HEK293 (cell line): ENCODE results near the gene BRMS1.

ENCODE experiments used
- GFI1B ChIP-seq: fragments of 450-650 bp; formaldehyde crosslinking; IDR thresholded peaks from 2 replicates; pipeline ENCODE4 v1.5.1; 2016; ENCODE audit warnings: missing biosample characterization, missing genetic modification characterization
- GLI2 ChIP-seq: fragments of 450-650 bp; formaldehyde crosslinking; IDR thresholded peaks from 2 replicates; pipeline ENCODE4; 2017; ENCODE audit warnings: missing biosample characterization, missing genetic modification characterization, low read depth, borderline replicate concordance
- KLF1 ChIP-seq: fragments of 450-650 bp; formaldehyde crosslinking; IDR thresholded peaks from 2 replicates; pipeline ENCODE4 v1.5.1; 2016; ENCODE audit warnings: missing biosample characterization, missing genetic modification characterization
- SP7 ChIP-seq: fragments of 450-650 bp; formaldehyde crosslinking; IDR thresholded peaks from 2 replicates; pipeline ENCODE4 v1.5.1; 2016; ENCODE audit warnings: missing biosample characterization, missing genetic modification characterization
- TRIM28 ChIP-seq: IDR thresholded peaks from 2 replicates; pipeline ENCODE4 v1.6.1; 2011; ENCODE audit warnings: low read length, control low read depth, borderline replicate concordance
- ZBTB8A ChIP-seq: fragments of 450-650 bp; formaldehyde crosslinking; IDR thresholded peaks from 2 replicates; pipeline ENCODE4 v1.5.1; 2016; ENCODE audit warnings: missing biosample characterization, missing genetic modification characterization
- ZFHX2 ChIP-seq: fragments of 450-650 bp; formaldehyde crosslinking; conservative IDR thresholded peaks from 2 replicates; pipeline ENCODE4 v1.5.1; 2016; ENCODE audit warnings: missing biosample characterization, missing genetic modification characterization
- ZFP41 ChIP-seq: fragments of 450-650 bp; formaldehyde crosslinking; IDR thresholded peaks from 2 replicates; pipeline ENCODE4 v1.5.1; 2016; ENCODE audit warnings: missing biosample characterization, missing genetic modification characterization, borderline replicate concordance
- ZIC2 ChIP-seq: fragments of 450-650 bp; formaldehyde crosslinking; IDR thresholded peaks from 2 replicates; pipeline ENCODE4 v1.5.1; 2016; ENCODE audit warnings: missing biosample characterization, missing genetic modification characterization
- ZNF10 ChIP-seq: fragments of 450-650 bp; formaldehyde crosslinking; IDR thresholded peaks from 2 replicates; pipeline ENCODE4 v1.5.1; 2017; ENCODE audit warnings: missing biosample characterization, missing genetic modification characterization
- ZNF140 ChIP-seq: fragments of 450-650 bp; formaldehyde crosslinking; IDR thresholded peaks from 2 replicates; pipeline ENCODE4 v1.5.1; 2016; ENCODE audit warnings: missing biosample characterization, missing genetic modification characterization
- ZNF146 ChIP-seq: fragments of 450-650 bp; formaldehyde crosslinking; IDR thresholded peaks from 2 replicates; pipeline ENCODE4 v1.5.1; 2016; ENCODE audit warnings: missing biosample characterization, missing genetic modification characterization
- ZNF19 ChIP-seq: fragments of 450-650 bp; formaldehyde crosslinking; IDR thresholded peaks from 2 replicates; pipeline ENCODE4; 2016; ENCODE audit warnings: missing biosample characterization, missing genetic modification characterization, low read depth
- ZNF202 ChIP-seq: fragments of 450-650 bp; formaldehyde crosslinking; IDR thresholded peaks from 2 replicates; pipeline ENCODE4 v1.5.1; 2016; ENCODE audit warnings: missing biosample characterization, missing genetic modification characterization, borderline replicate concordance
- ZNF266 ChIP-seq: fragments of 450-650 bp; formaldehyde crosslinking; IDR thresholded peaks from 2 replicates; pipeline ENCODE4 v1.5.1; 2016; ENCODE audit warnings: missing biosample characterization, missing genetic modification characterization, low read depth
- ZNF302 ChIP-seq: fragments of 450-650 bp; formaldehyde crosslinking; IDR thresholded peaks from 2 replicates; pipeline ENCODE4 v1.5.1; 2016; ENCODE audit warnings: missing biosample characterization, missing genetic modification characterization, low read depth
- ZNF335 ChIP-seq: fragments of 450-650 bp; formaldehyde crosslinking; conservative IDR thresholded peaks from 2 replicates; pipeline ENCODE4 v1.5.1; 2016; ENCODE audit warnings: missing biosample characterization, missing genetic modification characterization
- ZNF426 ChIP-seq: fragments of 450-650 bp; formaldehyde crosslinking; IDR thresholded peaks from 2 replicates; pipeline ENCODE4 v1.5.1; 2017; ENCODE audit warnings: missing biosample characterization, missing genetic modification characterization, mild to moderate bottlenecking, inconsistent platforms, moderate library complexity
- ZNF501 ChIP-seq: fragments of 450-650 bp; formaldehyde crosslinking; IDR thresholded peaks from 2 replicates; pipeline ENCODE4 v1.5.1; 2016; ENCODE audit warnings: missing biosample characterization, missing genetic modification characterization
- ZNF544 ChIP-seq: fragments of 450-650 bp; formaldehyde crosslinking; IDR thresholded peaks from 2 replicates; pipeline ENCODE4 v1.5.0; 2017; ENCODE audit warnings: missing biosample characterization, missing genetic modification characterization
- ZNF548 ChIP-seq: fragments of 450-650 bp; formaldehyde crosslinking; IDR thresholded peaks from 2 replicates; pipeline ENCODE4 v1.5.1; 2016; ENCODE audit warnings: missing biosample characterization, missing genetic modification characterization
- ZNF560 ChIP-seq: fragments of 450-650 bp; formaldehyde crosslinking; IDR thresholded peaks from 2 replicates; pipeline ENCODE4 v1.5.1; 2017; ENCODE audit warnings: missing biosample characterization, missing genetic modification characterization, borderline replicate concordance
- ZNF610 ChIP-seq: fragments of 450-650 bp; formaldehyde crosslinking; IDR thresholded peaks from 2 replicates; pipeline ENCODE4 v1.5.1; 2016; ENCODE audit warnings: missing biosample characterization, missing genetic modification characterization, borderline replicate concordance
- ZNF654 ChIP-seq: fragments of 450-650 bp; formaldehyde crosslinking; IDR thresholded peaks from 2 replicates; pipeline ENCODE4 v1.5.1; 2016; ENCODE audit warnings: low read depth, missing biosample characterization, missing genetic modification characterization
- ZNF664 ChIP-seq: fragments of 450-650 bp; formaldehyde crosslinking; IDR thresholded peaks from 2 replicates; pipeline ENCODE4 v1.5.1; 2016; ENCODE audit warnings: missing biosample characterization, missing genetic modification characterization
- ZNF677 ChIP-seq: fragments of 450-650 bp; IDR thresholded peaks from 2 replicates; pipeline ENCODE4 v1.5.0; 2018; ENCODE audit warnings: missing biosample characterization, mild to moderate bottlenecking, missing genetic modification characterization, moderate library complexity
- ZNF776 ChIP-seq: fragments of 450-650 bp; formaldehyde crosslinking; IDR thresholded peaks from 2 replicates; pipeline ENCODE4 v1.5.0; 2017; ENCODE audit warnings: missing biosample characterization, missing genetic modification characterization, borderline replicate concordance
- TF ChIP-seq, protein P1 (sequence below): fragments of 450-650 bp; formaldehyde crosslinking; optimal IDR thresholded peaks from 2 replicates; pipeline ENCODE3; 2016; ENCODE audit warnings: missing biosample characterization, mild to moderate bottlenecking, missing genetic modification characterization
- TF ChIP-seq, protein P2 (sequence below): fragments of 450-650 bp; formaldehyde crosslinking; IDR thresholded peaks from 2 replicates; pipeline ENCODE4 v1.5.1; 2016; ENCODE audit warnings: missing biosample characterization, missing genetic modification characterization
- TF ChIP-seq, protein P3 (sequence below): fragments of 450-650 bp; formaldehyde crosslinking; IDR thresholded peaks from 2 replicates; pipeline ENCODE4 v1.5.1; 2016; ENCODE audit warnings: missing biosample characterization, missing genetic modification characterization
- TF ChIP-seq, protein P4 (sequence below): fragments of 450-650 bp; formaldehyde crosslinking; IDR thresholded peaks from 2 replicates; pipeline ENCODE4; 2016; ENCODE audit warnings: missing biosample characterization, missing genetic modification characterization
- TF ChIP-seq, protein P5 (sequence below): fragments of 450-650 bp; formaldehyde crosslinking; IDR thresholded peaks from 2 replicates; pipeline ENCODE4 v1.5.1; 2016; ENCODE audit warnings: missing biosample characterization, missing genetic modification characterization
- TF ChIP-seq, protein P6 (sequence below): fragments of 450-650 bp; formaldehyde crosslinking; IDR thresholded peaks from 2 replicates; pipeline ENCODE4 v1.5.1; 2016; ENCODE audit warnings: missing biosample characterization, missing genetic modification characterization

BRMS1 gene

DNA sequence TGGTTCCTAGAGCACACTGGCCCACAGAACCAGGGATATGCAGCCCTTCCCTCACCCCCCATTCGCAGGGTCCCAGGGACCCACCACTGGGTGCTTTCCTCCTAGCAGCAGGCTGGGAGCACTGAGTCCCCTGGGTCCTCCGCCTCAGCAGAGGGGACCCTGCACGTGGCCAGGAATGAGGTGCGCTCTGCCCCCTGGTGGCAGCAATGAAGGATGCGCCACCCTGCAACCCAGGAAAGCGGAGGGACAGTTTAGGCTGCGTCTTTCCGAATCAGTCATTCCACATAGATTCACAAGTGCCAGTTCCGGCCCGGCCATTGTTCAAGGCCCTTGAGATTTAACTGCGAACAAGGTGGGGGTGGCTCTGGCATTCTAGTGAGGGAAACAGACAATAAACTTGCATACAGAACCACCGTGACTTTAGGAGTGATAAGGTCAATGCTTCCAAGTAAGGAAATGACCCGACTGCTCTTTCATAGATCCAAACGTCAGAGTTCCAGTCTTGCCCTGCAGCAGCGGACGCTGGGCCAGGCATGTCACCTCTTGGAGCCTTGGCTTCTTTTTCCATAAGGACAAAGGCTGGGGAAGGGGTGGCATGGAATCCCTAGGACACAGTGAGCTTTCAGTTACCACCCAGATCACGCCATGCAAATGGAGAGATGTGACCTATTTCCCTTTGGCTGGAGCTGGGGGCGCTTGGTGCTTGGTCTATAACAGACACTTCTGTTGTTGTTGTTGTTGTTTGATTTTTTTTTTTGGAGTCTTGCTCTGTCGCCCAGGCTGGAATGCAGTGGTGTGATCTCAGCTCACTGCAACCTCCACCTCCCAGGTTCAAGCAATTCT, 16.4 kb downstream of the BRMS1 start (continued):
- TF ChIP-seq ZNF335 (tag by site-specific recombination) (peak; percentile 71), ZNF560 (tag by site-specific recombination) (no peak), ZNF548 (no peak), ZNF544 (no peak), ZNF19 (tag by site-specific recombination) (no peak), ZFHX2 (tag by site-specific recombination) (no peak), TRIM28 (no peak), ZNF266 (tag by site-specific recombination) (no peak), ZNF10 (tag by site-specific recombination) (no peak), ZNF677 (tag by site-specific recombination) (no peak), ZNF776 (tag by site-specific recombination) (no peak), ZNF146 (no peak), ZNF501 (tag by site-specific recombination) (no peak), ZNF664 (tag by site-specific recombination) (no peak), ZNF426 (tag by site-specific recombination) (no peak), GFI1B (tag by site-specific recombination) (no peak), ZNF202 (tag by site-specific recombination) (no peak), ZNF654 (tag by site-specific recombination) (peak; percentile 56), ZNF140 (tag by site-specific recombination) (no peak), ZNF302 (tag by site-specific recombination) (no peak), KLF1 (tag by site-specific recombination) (0 out of 2 replicates have a peak, but pooled peaks have one; percentile 2), SP7 (tag by site-specific recombination) (0 out of 2 replicates have a peak, but pooled peaks have one; percentile 20), ZNF610 (tag by site-specific recombination) (no peak), ZIC2 (tag by site-specific recombination) (0 out of 2 replicates have a peak, but pooled peaks have one; percentile 20), ZBTB8A (tag by site-specific recombination) (no peak), GLI2 (tag by site-specific recombination) (no peak), ZFP41 (tag by site-specific recombination) (no peak)
- TF ChIP-seq, protein P1, sequence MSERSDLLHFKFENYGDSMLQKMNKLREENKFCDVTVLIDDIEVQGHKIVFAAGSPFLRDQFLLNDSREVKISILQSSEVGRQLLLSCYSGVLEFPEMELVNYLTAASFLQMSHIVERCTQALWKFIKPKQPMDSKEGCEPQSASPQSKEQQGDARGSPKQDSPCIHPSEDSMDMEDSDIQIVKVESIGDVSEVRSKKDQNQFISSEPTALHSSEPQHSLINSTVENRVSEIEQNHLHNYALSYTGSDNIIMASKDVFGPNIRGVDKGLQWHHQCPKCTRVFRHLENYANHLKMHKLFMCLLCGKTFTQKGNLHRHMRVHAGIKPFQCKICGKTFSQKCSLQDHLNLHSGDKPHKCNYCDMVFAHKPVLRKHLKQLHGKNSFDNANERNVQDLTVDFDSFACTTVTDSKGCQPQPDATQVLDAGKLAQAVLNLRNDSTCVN (tag by site-specific recombination): peak; percentile 10
- TF ChIP-seq, protein P2, sequence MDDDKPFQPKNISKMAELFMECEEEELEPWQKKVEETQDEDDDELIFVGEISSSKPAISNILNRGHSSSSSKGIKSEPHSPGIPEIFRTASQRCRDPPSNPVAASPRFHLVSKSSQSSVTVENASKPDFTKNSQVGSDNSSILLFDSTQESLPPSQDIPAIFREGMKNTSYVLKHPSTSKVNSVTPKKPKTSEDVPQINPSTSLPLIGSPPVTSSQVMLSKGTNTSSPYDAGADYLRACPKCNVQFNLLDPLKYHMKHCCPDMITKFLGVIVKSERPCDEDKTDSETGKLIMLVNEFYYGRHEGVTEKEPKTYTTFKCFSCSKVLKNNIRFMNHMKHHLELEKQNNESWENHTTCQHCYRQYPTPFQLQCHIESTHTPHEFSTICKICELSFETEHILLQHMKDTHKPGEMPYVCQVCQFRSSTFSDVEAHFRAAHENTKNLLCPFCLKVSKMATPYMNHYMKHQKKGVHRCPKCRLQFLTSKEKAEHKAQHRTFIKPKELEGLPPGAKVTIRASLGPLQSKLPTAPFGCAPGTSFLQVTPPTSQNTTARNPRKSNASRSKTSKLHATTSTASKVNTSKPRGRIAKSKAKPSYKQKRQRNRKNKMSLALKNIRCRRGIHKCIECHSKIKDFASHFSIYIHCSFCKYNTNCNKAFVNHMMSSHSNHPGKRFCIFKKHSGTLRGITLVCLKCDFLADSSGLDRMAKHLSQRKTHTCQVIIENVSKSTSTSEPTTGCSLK (tag by site-specific recombination): no peak
- TF ChIP-seq, protein P3, sequence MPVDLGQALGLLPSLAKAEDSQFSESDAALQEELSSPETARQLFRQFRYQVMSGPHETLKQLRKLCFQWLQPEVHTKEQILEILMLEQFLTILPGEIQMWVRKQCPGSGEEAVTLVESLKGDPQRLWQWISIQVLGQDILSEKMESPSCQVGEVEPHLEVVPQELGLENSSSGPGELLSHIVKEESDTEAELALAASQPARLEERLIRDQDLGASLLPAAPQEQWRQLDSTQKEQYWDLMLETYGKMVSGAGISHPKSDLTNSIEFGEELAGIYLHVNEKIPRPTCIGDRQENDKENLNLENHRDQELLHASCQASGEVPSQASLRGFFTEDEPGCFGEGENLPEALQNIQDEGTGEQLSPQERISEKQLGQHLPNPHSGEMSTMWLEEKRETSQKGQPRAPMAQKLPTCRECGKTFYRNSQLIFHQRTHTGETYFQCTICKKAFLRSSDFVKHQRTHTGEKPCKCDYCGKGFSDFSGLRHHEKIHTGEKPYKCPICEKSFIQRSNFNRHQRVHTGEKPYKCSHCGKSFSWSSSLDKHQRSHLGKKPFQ (tag by site-specific recombination): no peak
- TF ChIP-seq, protein P4, sequence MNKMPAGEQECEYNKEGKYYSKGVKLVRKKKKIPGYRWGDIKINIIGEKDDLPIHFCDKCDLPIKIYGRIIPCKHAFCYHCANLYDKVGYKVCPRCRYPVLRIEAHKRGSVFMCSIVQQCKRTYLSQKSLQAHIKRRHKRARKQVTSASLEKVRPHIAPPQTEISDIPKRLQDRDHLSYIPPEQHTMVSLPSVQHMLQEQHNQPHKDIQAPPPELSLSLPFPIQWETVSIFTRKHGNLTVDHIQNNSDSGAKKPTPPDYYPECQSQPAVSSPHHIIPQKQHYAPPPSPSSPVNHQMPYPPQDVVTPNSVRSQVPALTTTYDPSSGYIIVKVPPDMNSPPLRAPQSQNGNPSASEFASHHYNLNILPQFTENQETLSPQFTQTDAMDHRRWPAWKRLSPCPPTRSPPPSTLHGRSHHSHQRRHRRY (tag by site-specific recombination): no peak
- TF ChIP-seq, protein P5, sequence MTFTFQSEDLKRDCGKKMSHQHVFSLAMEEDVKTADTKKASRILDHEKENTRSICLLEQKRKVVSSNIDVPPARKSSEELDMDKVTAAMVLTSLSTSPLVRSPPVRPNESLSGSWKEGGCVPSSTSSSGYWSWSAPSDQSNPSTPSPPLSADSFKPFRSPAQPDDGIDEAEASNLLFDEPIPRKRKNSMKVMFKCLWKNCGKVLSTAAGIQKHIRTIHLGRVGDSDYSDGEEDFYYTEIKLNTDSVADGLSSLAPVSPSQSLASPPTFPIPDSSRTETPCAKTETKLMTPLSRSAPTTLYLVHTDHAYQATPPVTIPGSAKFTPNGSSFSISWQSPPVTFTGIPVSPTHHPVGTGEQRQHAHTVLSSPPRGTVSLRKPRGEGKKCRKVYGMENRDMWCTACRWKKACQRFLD (tag by site-specific recombination): no peak
- TF ChIP-seq, protein P6, sequence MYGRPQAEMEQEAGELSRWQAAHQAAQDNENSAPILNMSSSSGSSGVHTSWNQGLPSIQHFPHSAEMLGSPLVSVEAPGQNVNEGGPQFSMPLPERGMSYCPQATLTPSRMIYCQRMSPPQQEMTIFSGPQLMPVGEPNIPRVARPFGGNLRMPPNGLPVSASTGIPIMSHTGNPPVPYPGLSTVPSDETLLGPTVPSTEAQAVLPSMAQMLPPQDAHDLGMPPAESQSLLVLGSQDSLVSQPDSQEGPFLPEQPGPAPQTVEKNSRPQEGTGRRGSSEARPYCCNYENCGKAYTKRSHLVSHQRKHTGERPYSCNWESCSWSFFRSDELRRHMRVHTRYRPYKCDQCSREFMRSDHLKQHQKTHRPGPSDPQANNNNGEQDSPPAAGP: peak; percentile 62; the same call in 1 of the 2 replicates
